Pericardium fibroblast (primary cell): Measurements from ENCODE around the gene ZNF134. TPM values are rescaled to one million over a fixed set of nuclear protein-coding genes. Genes with fewer than 3 reads are reported as not detected.

Experiments
- total RNA-seq: library from RNA; depleted of rRNA; stranded (reverse); fragments of >200 nt; gene quantifications from 2 replicates; pipeline ENCODE4 v1.2.3, GENCODE V29; 2015

Gene ZNF134
- total RNA-seq, result 18.7 and 20.1 TPM in 2 replicates

GRCh38 chr19:57613941-57614743 is at the start of gene ZNF134:
Gene ZNF134, plus strand, starts transcription at chr19:57614242. Its CDS starts 5,227 bp downstream, at chr19:57619469.

GRCh38 chr19:57578487-57579205 is 35.4 kb upstream of the ZNF134 start, which contains the start of gene ZNF416:
Gene ZNF416, minus strand, starts transcription at chr19:57578911. Its CDS starts 207 bp downstream, at chr19:57578704.

GRCh38 chr19:57583521-57584416 is 30.3 kb upstream of the ZNF134 start, which contains the start of gene ZIK1:
Gene ZIK1, plus strand, starts transcription at chr19:57584145. Its CDS starts 212 bp downstream, at chr19:57584357.

GRCh38 chr19:57599761-57600383 is 14.2 kb upstream of the ZNF134 start, which contains the start of gene ZNF530:
Gene ZNF530, plus strand, starts transcription at chr19:57599885. Its CDS starts 4,461 bp downstream, at chr19:57604346.

GRCh38 chr19:57632987-57633831 is 19.2 kb downstream of the ZNF134 start, which contains the start of gene ZNF211:
Gene ZNF211, plus strand, starts transcription at chr19:57633168. Its CDS starts 179 bp downstream, at chr19:57633347.

GRCh38 chr19:57668635-57669034 is 54.6 kb downstream of the ZNF134 start, which contains the start of gene ZSCAN4:
Gene ZSCAN4, plus strand, starts transcription at chr19:57668935. Its CDS starts 7,211 bp downstream, at chr19:57676146.

Other genes starting within 250 kb of the ZNF134 start
- 14.4 and 28.1 TPM in 2 replicates for gene ZNF548, start 224.4 kb upstream of the ZNF134 start, total RNA-seq
- gene ZNF17, start 203.1 kb upstream of the ZNF134 start, total RNA-seq, result 1.9 and 4.3 TPM in 2 replicates
- gene ZNF749, start 178.9 kb upstream of the ZNF134 start, total RNA-seq, result 6.3 and 6.5 TPM in 2 replicates
- 0.17 and 0.23 TPM in 2 replicates for gene VN1R1, start 157.1 kb upstream of the ZNF134 start, total RNA-seq
- 9.7 and 11.4 TPM in 2 replicates for gene ZNF772, start 136.7 kb upstream of the ZNF134 start, total RNA-seq
- gene ZNF419, start 126.5 kb upstream of the ZNF134 start, total RNA-seq, result 7.6 and 9.6 TPM in 2 replicates
- gene ZNF773, start 114.3 kb upstream of the ZNF134 start, total RNA-seq, result 7.7 and 10.4 TPM in 2 replicates
- gene ZNF549, start 86.9 kb upstream of the ZNF134 start, total RNA-seq, result 3.8 and 3.9 TPM in 2 replicates
- 2.6 and 2.8 TPM in 2 replicates for gene ZNF550, start 54.4 kb upstream of the ZNF134 start, total RNA-seq
- 5.5 and 6.6 TPM in 2 replicates for gene ZNF416, start 35.3 kb upstream of the ZNF134 start, total RNA-seq
- 7.2 and 8.1 TPM in 2 replicates for gene ZIK1, start 30.1 kb upstream of the ZNF134 start, total RNA-seq
- gene ZNF530, start 14.4 kb upstream of the ZNF134 start, total RNA-seq, result 4.0 and 4.2 TPM in 2 replicates
- gene ZNF211, start 18.9 kb downstream of the ZNF134 start, total RNA-seq, result 6.0 and 7.7 TPM in 2 replicates
- not detected in 2 replicates for gene ZSCAN4, start 54.7 kb downstream of the ZNF134 start, total RNA-seq
- gene ZNF551, start 67.7 kb downstream of the ZNF134 start, total RNA-seq, result 5.8 and 14.0 TPM in 2 replicates
- gene ZNF154, start 95.0 kb downstream of the ZNF134 start, total RNA-seq, result 2.3 and 4.3 TPM in 2 replicates
- gene ZNF671, start 113.4 kb downstream of the ZNF134 start, total RNA-seq, result 6.2 and 7.0 TPM in 2 replicates
- 4.7 and 9.1 TPM in 2 replicates for gene ZNF776, start 132.6 kb downstream of the ZNF134 start, total RNA-seq
- 4.7 and 12.6 TPM in 2 replicates for gene ZNF586, start 155.4 kb downstream of the ZNF134 start, total RNA-seq
- 0.85 and 2.6 TPM in 2 replicates for gene ZNF552, start 200.7 kb downstream of the ZNF134 start, total RNA-seq
- 7.9 and 10.6 TPM in 2 replicates for gene ZNF587B, start 216.1 kb downstream of the ZNF134 start, total RNA-seq
- gene ZNF587, start 235.6 kb downstream of the ZNF134 start, total RNA-seq, result 9.0 and 15.4 TPM in 2 replicates